Measurements from ENCODE around the gene HPCAL1.

GRCh38 chr2:10400978-10401951, 98.6 kb downstream of the HPCAL1 start:
- TF ChIP-seq CTCF (IDR thresholded peaks at IDR 0.05; ENCODE audit: insufficient read depth, low read length, poor library complexity, severe bottlenecking) (no peak), EZH2phosphoT487 (conservative IDR thresholded peaks at IDR 0.05; ENCODE audit: low read length) (no peak)

All from SU-DHL-6 (cell line).